Adrenal gland (tissue), 5 donors: ENCODE data around the gene SH3BP2.
A peak's percentile ranks its signal among the peaks of the same experiment; 100 is the strongest.

ENCODE experiments used
- CTCF ChIP-seq, 6 experiments: fragments of 450-650 bp in 4 of 6; fragments of 200-600 bp in 2 of 6; sonication (generic) in 1 of 6; IDR thresholded peaks; 1 replicate in 5 of 6; 2 replicates in 1 of 6; pipeline versions ENCODE4 v1.5.1 to v1.8.0; 2016 to 2021; ENCODE audit warnings: antibody characterized with exemption in 6 of 6, mild to moderate bottlenecking in 2 of 6, moderate library complexity in 1 of 6
- POLR2A ChIP-seq, 2 donors: fragments of 450-650 bp; IDR thresholded peaks; one replicate each; pipeline ENCODE4 v1.6.1; 2017; ENCODE audit warnings: antibody characterized with exemption in 2 of 2, mild to moderate bottlenecking in 2 of 2, moderate library complexity in 1 of 2
- donor health status: DM: no; HTN: no; CAD: no.

GRCh38 chr4:2860391-2861348 lies 67.8 kb downstream of the SH3BP2 start:
- TF ChIP-seq CTCF (IDR thresholded peaks at IDR 0.05) = no peak
- TF ChIP-seq POLR2A (IDR thresholded peaks at IDR 0.05) = peak in 1 of 2 donors; percentile 53
